Fibroblast of mammary gland (primary cell): ENCODE results near the gene POLR2E.

Source experiments
- DNase-seq: peaks from one replicate; pipeline ENCODE4 v3.0.0-alpha.2; 2010; ENCODE audit warnings: low read depth
- H3K4me3 ChIP-seq: 2 replicates; pipeline ENCODE4 v1.5.1; 2011; ENCODE audit warnings: low read depth, mild to moderate bottlenecking, low read length, moderate library complexity; ENCODE audit not compliant: control insufficient read depth
- CTCF ChIP-seq: conservative IDR thresholded peaks from 2 replicates; pipeline ENCODE4 v1.5.1; 2011; ENCODE audit warnings: low read depth, low read length, inconsistent platforms; ENCODE audit not compliant: control insufficient read depth, insufficient read depth

Gene POLR2E

GRCh38 chr19:1055886-1056620, 39.1 kb downstream of the POLR2E start:
- no peak for TF ChIP-seq CTCF
- H3K4me3 ChIP-seq: no peak overlapping the region
- DNase-seq: no peak

GRCh38 chr19:1055028-1055425, 40.1 kb downstream of the POLR2E start:
- no peak overlapping the region for H3K4me3 ChIP-seq
- DNase-seq: no peak
- no peak for TF ChIP-seq CTCF

- no peak for DNase-seq
- no peak overlapping the region for H3K4me3 ChIP-seq
- TF ChIP-seq CTCF: no peak
Measured at GRCh38 chr19:1054102-1055027, 40.8 kb downstream of the POLR2E start.

- no peak for DNase-seq
- H3K4me3 ChIP-seq: no peak overlapping the region
- TF ChIP-seq CTCF: no peak
Measured at GRCh38 chr19:1053176-1054101, 41.7 kb downstream of the POLR2E start.

GRCh38 chr19:1052349-1052975, 42.7 kb downstream of the POLR2E start:
- H3K4me3 ChIP-seq: no peak overlapping the region
- no peak for TF ChIP-seq CTCF
- no peak for DNase-seq

- DNase-seq: no peak
- TF ChIP-seq CTCF: no peak
- H3K4me3 ChIP-seq: no peak overlapping the region
Measured at GRCh38 chr19:1051791-1052190, 43.4 kb downstream of the POLR2E start.
